Mesendoderm (in vitro differentiated cells): ENCODE results near the gene RPS6KA5.

Source experiments
- DNase-seq: peaks from one replicate; pipeline ENCODE4 v3.0.0; 2013
- H2AK5ac ChIP-seq: 2 replicates; pipeline ENCODE4 v1.6.1; 2013; ENCODE audit warnings: low read length, inconsistent platforms
- H2BK120ac ChIP-seq: 2 replicates; pipeline ENCODE4 v1.6.1; 2013; ENCODE audit warnings: low read depth, mild to moderate bottlenecking, low read length, moderate library complexity, mixed read lengths
- H2BK15ac ChIP-seq: replicated peaks from 2 replicates; pipeline ENCODE4 v1.6.1; 2013; ENCODE audit warnings: low read depth, mild to moderate bottlenecking, moderate library complexity
- H2BK5ac ChIP-seq: 2 replicates; pipeline ENCODE4 v1.6.1; 2013; ENCODE audit warnings: low read length, inconsistent platforms
- H3K18ac ChIP-seq: 2 replicates; pipeline ENCODE4 v1.6.1; 2013; ENCODE audit warnings: mild to moderate bottlenecking, low read length, mixed read lengths
- H3K23ac ChIP-seq: one replicate; pipeline ENCODE4 v1.6.1; 2013; ENCODE audit warnings: low read length
- H3K27ac ChIP-seq: 2 replicates; pipeline ENCODE4 v1.5.1; 2013; ENCODE audit warnings: low read depth, mild to moderate bottlenecking, inconsistent platforms, low read length, moderate library complexity
- H3K27me3 ChIP-seq: 2 replicates; pipeline ENCODE4 v1.6.1; 2013; ENCODE audit warnings: low read length, control low read depth, mild to moderate bottlenecking, inconsistent platforms; ENCODE audit not compliant: insufficient read depth, poor library complexity
- H3K36me3 ChIP-seq: 2 replicates; pipeline ENCODE4 v1.6.1; 2013; ENCODE audit warnings: low read length, inconsistent platforms; ENCODE audit not compliant: control insufficient read depth, insufficient read depth
- H3K4ac ChIP-seq: one replicate; pipeline ENCODE4 v1.6.1; 2013; ENCODE audit warnings: low read depth, mild to moderate bottlenecking, low read length, moderate library complexity
- H3K4me1 ChIP-seq: 2 replicates; pipeline ENCODE4 v1.6.1; 2013; ENCODE audit warnings: low read depth, low read length, inconsistent platforms; ENCODE audit not compliant: control insufficient read depth
- H3K4me2 ChIP-seq: 2 replicates; pipeline ENCODE4 v1.6.1; 2013; ENCODE audit warnings: low read length
- H3K4me3 ChIP-seq: 2 replicates; pipeline ENCODE4 v1.5.1; 2013; ENCODE audit warnings: mild to moderate bottlenecking, low read length
- H3K56ac ChIP-seq: one replicate; pipeline ENCODE4 v1.6.1; 2013; ENCODE audit warnings: low read length
- H3K79me1 ChIP-seq: 2 replicates; pipeline ENCODE4 v1.6.1; 2013; ENCODE audit warnings: low read length, inconsistent platforms
- H3K79me2 ChIP-seq: 2 replicates; pipeline ENCODE4 v1.6.1; 2013; ENCODE audit warnings: mild to moderate bottlenecking, low read length; ENCODE audit not compliant: control insufficient read depth, insufficient read depth
- H3K9ac ChIP-seq: 2 replicates; pipeline ENCODE4 v1.6.1; 2013; ENCODE audit warnings: low read length, inconsistent platforms
- H4K5ac ChIP-seq: one replicate; pipeline ENCODE4 v1.6.1; 2013; ENCODE audit warnings: low read length
- H4K8ac ChIP-seq: one replicate; pipeline ENCODE4 v1.6.1; 2013; ENCODE audit warnings: low read depth, mild to moderate bottlenecking, control low read depth, low read length, moderate library complexity
- WGBS: extraction: QIAGEN DNeasy Blood & Tissue Kit; methylation state at CpG from one replicate; pipeline ENCODE4 v1.1.7; 2013; ENCODE audit warnings: low lambda C conversion rate, missing lambda C conversion rate; ENCODE audit not compliant: insufficient coverage; ENCODE audit errors: extremely low coverage; 5-methylcytosine and 5-hydroxymethylcytosine counted together

RPS6KA5 gene

DNA sequence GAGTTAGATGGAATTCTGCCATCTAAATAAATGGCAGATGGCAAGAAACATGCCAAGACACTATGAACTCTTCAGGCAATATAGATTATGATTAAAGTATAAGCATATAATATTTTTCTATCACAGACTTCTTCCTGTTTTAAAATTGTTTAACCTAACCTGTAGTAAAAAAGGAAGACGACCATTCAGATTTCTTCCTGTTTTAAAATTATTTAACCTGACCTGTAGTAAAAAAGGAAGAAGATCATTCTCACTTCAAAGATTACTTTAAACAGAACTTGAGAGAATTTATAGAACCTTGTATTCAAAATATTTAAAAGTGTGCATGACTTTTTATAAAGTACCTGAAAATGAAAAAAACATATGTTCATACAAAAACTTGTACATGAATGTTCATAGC lies 63.5 kb downstream of the RPS6KA5 start:
- Histone ChIP-seq H2BK15ac (no peak overlapping the region), H3K4ac (no peak overlapping the region), H3K56ac (no peak overlapping the region), H3K4me2 (no peak overlapping the region), H3K79me2 (no peaks in the 10 kb centered on the region), H3K4me3 (no peak overlapping the region), H3K27ac (no peak overlapping the region), H3K9ac (no peak overlapping the region), H3K79me1 (no peaks in the 10 kb centered on the region), H3K36me3 (no peaks in the 10 kb centered on the region), H3K23ac (no peak overlapping the region), H4K5ac (no peak overlapping the region), H4K8ac (no peak overlapping the region), H2AK5ac (no peak overlapping the region), H3K27me3 (no peaks in the 10 kb centered on the region), H2BK5ac (no peak overlapping the region), H2BK120ac (no peak overlapping the region), H3K4me1 (no peaks in the 10 kb centered on the region), H3K18ac (no peak overlapping the region)
- WGBS: no CpG with 5 or more reads among the region's 1 CpG
- DNase-seq: no peak

DNA sequence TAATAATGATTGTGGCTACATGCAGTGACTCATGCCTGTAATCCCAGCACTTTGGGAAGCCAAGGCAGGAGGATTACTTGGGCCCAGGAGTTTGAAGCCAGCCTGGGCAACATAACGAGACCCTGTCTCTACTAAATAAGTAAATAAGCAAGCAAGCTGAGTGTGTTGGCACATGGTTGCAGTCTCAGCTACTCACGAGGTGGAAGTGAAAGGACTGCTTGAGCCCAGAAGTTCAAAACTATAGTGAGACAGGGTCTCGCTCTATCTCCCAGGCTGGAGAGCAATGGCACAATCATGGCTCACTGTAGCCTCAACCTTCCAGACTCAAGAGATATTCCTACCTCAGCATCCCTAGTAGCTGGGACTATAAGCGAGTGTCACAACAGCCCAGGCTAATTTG lies 64.7 kb downstream of the RPS6KA5 start:
- H3K27ac ChIP-seq: no peak overlapping the region
- H3K23ac ChIP-seq: no peak overlapping the region
- no peak overlapping the region for H3K4me3 ChIP-seq
- H3K56ac ChIP-seq: no peak overlapping the region
- no peak overlapping the region for H4K8ac ChIP-seq
- no CpG with 5 or more reads among the region's 4 CpGs for WGBS
- no peak overlapping the region for H3K9ac ChIP-seq
- no peaks in the 10 kb centered on the region for H3K79me2 ChIP-seq
- DNase-seq: no peak
- H3K4me2 ChIP-seq: no peak overlapping the region
- H2BK5ac ChIP-seq: no peak overlapping the region
- H2BK15ac ChIP-seq: no peak overlapping the region
- no peaks in the 10 kb centered on the region for H3K36me3 ChIP-seq
- no peak overlapping the region for H3K18ac ChIP-seq
- H3K79me1 ChIP-seq: no peaks in the 10 kb centered on the region
- no peak overlapping the region for H2BK120ac ChIP-seq
- no peak overlapping the region for H2AK5ac ChIP-seq
- H3K4ac ChIP-seq: no peak overlapping the region
- no peaks in the 10 kb centered on the region for H3K4me1 ChIP-seq
- no peaks in the 10 kb centered on the region for H3K27me3 ChIP-seq
- H4K5ac ChIP-seq: no peak overlapping the region

DNA sequence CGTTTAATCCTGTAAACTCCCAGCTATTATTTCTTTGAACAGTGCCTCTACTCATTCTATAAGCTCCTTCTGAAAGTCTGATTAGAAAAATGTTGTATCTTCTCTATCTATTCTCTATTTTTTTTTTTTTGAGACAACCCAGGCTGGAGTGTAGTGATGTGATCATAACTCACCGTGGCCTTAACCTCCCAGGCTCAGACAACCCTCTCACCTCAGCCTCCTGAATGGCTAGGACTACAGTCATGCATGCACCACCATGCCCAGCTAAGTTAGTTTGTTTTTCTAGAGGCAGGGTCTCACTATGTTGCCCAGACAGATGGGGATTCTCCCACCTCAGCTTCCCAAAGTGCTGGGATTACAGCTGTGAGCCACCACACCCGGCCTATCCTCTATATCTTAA lies 66.6 kb downstream of the RPS6KA5 start:
- Histone ChIP-seq H3K27ac (no peak overlapping the region), H3K27me3 (no peaks in the 10 kb centered on the region), H3K18ac (no peak overlapping the region), H3K4me3 (no peak overlapping the region), H3K23ac (no peak overlapping the region), H3K56ac (no peak overlapping the region), H4K5ac (no peak overlapping the region), H2AK5ac (no peak overlapping the region), H3K4me2 (no peak overlapping the region), H3K9ac (no peak overlapping the region), H2BK15ac (no peak overlapping the region), H3K79me1 (no peaks in the 10 kb centered on the region), H3K4ac (no peak overlapping the region), H3K79me2 (no peaks in the 10 kb centered on the region), H2BK5ac (no peak overlapping the region), H3K36me3 (no peaks in the 10 kb centered on the region), H4K8ac (no peak overlapping the region), H2BK120ac (no peak overlapping the region), H3K4me1 (no peaks in the 10 kb centered on the region)
- no CpG with 5 or more reads among the region's 3 CpGs for WGBS
- DNase-seq: no peak

DNA sequence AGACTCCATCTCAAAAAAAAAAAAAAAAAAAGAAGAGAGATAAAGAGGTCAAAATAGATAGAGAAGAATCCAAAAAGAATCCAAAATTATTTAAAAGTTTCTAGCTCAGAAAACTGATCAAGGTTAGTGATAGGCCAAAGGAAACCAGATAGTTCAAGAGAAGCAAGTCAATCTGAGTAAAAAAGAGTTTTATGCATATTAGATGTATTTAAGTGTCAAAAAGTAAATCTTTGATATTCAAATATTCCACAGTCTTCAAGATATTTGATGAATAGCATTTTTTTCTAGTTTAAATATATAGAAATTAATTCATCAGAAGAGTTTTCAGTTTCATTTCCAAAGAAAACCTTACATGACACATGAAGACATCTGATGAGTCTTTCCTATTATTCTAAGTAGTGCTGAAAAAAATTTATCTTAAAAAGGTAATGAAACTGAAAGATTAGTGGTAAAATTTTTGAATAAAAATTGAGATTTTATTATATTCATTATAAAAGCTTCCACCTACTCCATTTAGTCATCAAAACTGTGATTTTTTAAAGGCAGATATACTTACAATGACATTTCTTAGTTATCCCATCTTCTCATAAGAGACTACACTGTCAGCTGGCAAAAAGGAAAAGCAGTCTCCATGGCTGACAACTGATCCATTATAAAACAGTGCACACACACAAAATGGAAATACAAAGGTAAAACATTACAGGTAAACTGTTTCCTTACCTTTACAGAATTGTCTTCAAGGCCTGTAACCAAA lies 68.6 kb downstream of the RPS6KA5 start:
- H3K56ac ChIP-seq: no peak overlapping the region
- no peak overlapping the region for H4K5ac ChIP-seq
- H3K4ac ChIP-seq: no peak overlapping the region
- H2BK5ac ChIP-seq: no peak overlapping the region
- H3K36me3 ChIP-seq: no peaks in the 10 kb centered on the region
- no peak overlapping the region for H3K9ac ChIP-seq
- no peak overlapping the region for H4K8ac ChIP-seq
- H3K23ac ChIP-seq: no peak overlapping the region
- H3K27me3 ChIP-seq: no peaks in the 10 kb centered on the region
- no peaks in the 10 kb centered on the region for H3K4me1 ChIP-seq
- no peak overlapping the region for H3K27ac ChIP-seq
- no peak overlapping the region for H3K4me3 ChIP-seq
- no peak overlapping the region for H2AK5ac ChIP-seq
- H3K18ac ChIP-seq: no peak overlapping the region
- no peak overlapping the region for H2BK120ac ChIP-seq
- no peak for DNase-seq
- no peak overlapping the region for H3K4me2 ChIP-seq
- no peaks in the 10 kb centered on the region for H3K79me2 ChIP-seq
- H2BK15ac ChIP-seq: no peak overlapping the region
- H3K79me1 ChIP-seq: no peaks in the 10 kb centered on the region

DNA sequence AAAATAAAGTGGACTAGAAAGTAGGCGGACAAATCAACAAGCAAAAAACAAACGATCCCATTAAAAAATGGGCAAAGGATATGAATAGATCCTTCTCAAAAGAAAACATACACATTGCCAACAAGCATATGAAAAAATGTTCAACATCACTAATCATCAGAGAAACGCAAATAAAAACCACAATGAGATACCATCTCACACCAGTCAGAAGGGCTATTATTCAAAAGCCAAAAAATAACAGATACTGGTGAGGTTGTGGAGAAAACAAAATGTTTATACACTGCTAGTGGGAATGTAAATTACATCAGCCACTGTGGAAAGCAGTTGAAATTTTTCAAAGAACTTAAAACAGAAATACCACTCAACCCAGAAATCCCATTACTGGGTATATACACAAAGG lies 70.3 kb downstream of the RPS6KA5 start:
- H4K8ac ChIP-seq: no peak overlapping the region
- H2BK120ac ChIP-seq: no peak overlapping the region
- H2AK5ac ChIP-seq: no peak overlapping the region
- no peak overlapping the region for H3K56ac ChIP-seq
- no peak overlapping the region for H3K18ac ChIP-seq
- no peaks in the 10 kb centered on the region for H3K36me3 ChIP-seq
- H3K79me1 ChIP-seq: no peaks in the 10 kb centered on the region
- H3K27ac ChIP-seq: no peak overlapping the region
- H3K27me3 ChIP-seq: no peaks in the 10 kb centered on the region
- H3K9ac ChIP-seq: no peak overlapping the region
- no peak overlapping the region for H3K4me3 ChIP-seq
- no peaks in the 10 kb centered on the region for H3K79me2 ChIP-seq
- H3K4me1 ChIP-seq: no peaks in the 10 kb centered on the region
- no peak overlapping the region for H2BK5ac ChIP-seq
- no peak overlapping the region for H4K5ac ChIP-seq
- H2BK15ac ChIP-seq: no peak overlapping the region
- no peak overlapping the region for H3K4ac ChIP-seq
- no CpG with 5 or more reads among the region's 3 CpGs for WGBS
- no peak overlapping the region for H3K4me2 ChIP-seq
- no peak overlapping the region for H3K23ac ChIP-seq
- DNase-seq: no peak

DNA sequence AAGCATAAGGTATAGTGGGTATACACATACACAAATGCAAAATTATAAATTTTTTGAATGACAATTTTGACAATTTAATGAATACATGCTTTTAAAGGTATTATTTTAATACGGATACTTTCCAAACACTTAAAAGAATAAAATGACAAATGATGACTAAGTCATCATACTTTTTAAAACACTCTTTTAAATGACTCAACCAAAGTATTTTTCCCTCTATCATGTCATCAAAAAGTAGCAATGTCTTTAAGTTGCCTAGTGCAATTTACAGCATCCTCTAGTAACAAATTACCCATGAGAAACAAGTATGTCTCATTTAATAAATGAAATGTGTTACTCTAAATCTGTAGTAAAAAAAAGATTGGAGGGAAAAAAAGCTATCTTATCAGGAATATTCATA lies 73.3 kb downstream of the RPS6KA5 start:
- no CpG with 5 or more reads among the region's 1 CpG for whole genome bisulfite sequencing
- no peak overlapping the region for H3K23ac ChIP-seq
- no peak overlapping the region for H2BK5ac ChIP-seq
- H2BK120ac ChIP-seq: no peak overlapping the region
- H4K5ac ChIP-seq: no peak overlapping the region
- no peaks in the 10 kb centered on the region for H3K79me2 ChIP-seq
- H3K27me3 ChIP-seq: no peaks in the 10 kb centered on the region
- H2BK15ac ChIP-seq: no peak overlapping the region
- no peak overlapping the region for H3K4ac ChIP-seq
- H3K79me1 ChIP-seq: no peaks in the 10 kb centered on the region
- no peak overlapping the region for H4K8ac ChIP-seq
- no peak overlapping the region for H3K27ac ChIP-seq
- H3K4me3 ChIP-seq: no peak overlapping the region
- no peak overlapping the region for H3K56ac ChIP-seq
- no peak overlapping the region for H3K9ac ChIP-seq
- no peak overlapping the region for H2AK5ac ChIP-seq
- H3K4me2 ChIP-seq: no peak overlapping the region
- DNase-seq: no peak
- no peaks in the 10 kb centered on the region for H3K36me3 ChIP-seq
- no peak overlapping the region for H3K18ac ChIP-seq
- no peaks in the 10 kb centered on the region for H3K4me1 ChIP-seq
